GM23338 (cell line): Measurements from ENCODE around the gene RAC2. TPM values are rescaled to one million over a fixed set of nuclear protein-coding genes. Genes with fewer than 3 reads are reported as not detected.

ENCODE experiments used
- ATAC-seq: fragments of 200-7000 bp; cut with Tn5 transposase; 3 replicates; pipeline ENCODE4 v1.9.1; 2020
- DNase-seq: peaks from one replicate; pipeline ENCODE4 v3.0.0-alpha.2; 2015; ENCODE audit warnings: low spot score
- H2AFZ ChIP-seq: fragments of 200-600 bp; sonication (generic); 2 replicates; pipeline ENCODE4 v1.8.0; 2016; ENCODE audit warnings: antibody characterized with exemption, mild to moderate bottlenecking, moderate library complexity
- H3F3A ChIP-seq: fragments of 200-600 bp; sonication (generic); replicated peaks from 2 replicates; pipeline ENCODE4 v1.8.0; 2017; ENCODE audit warnings: antibody characterized with exemption, mixed run types, low read depth
- H3K27ac ChIP-seq: fragments of 200-600 bp; sonication (generic); 2 replicates; pipeline ENCODE4 v1.6.1; 2016; ENCODE audit warnings: low read depth
- H3K27me3 ChIP-seq: fragments of 200-600 bp; sonication (generic); 2 replicates; pipeline ENCODE4 v1.8.0; 2016; ENCODE audit warnings: mild to moderate bottlenecking, mixed run types, moderate library complexity; ENCODE audit not compliant: insufficient read depth
- H3K36me3 ChIP-seq: fragments of 200-600 bp; sonication (generic); 2 replicates; pipeline ENCODE4 v1.8.0; 2016; ENCODE audit warnings: mild to moderate bottlenecking; ENCODE audit not compliant: insufficient read depth
- H3K4me1 ChIP-seq: fragments of 200-600 bp; sonication (generic); 2 replicates; pipeline ENCODE4 v1.8.0; 2016; ENCODE audit warnings: mild to moderate bottlenecking, moderate library complexity; ENCODE audit not compliant: insufficient read depth
- H3K4me2 ChIP-seq: fragments of 200-600 bp; sonication (generic); 2 replicates; pipeline ENCODE4 v1.7.1; 2017; ENCODE audit warnings: mixed run types
- H3K4me3 ChIP-seq: fragments of 200-600 bp; sonication (generic); 2 replicates; pipeline ENCODE4 v1.6.1; 2016; ENCODE audit warnings: mixed run types
- H3K79me2 ChIP-seq: fragments of 200-600 bp; sonication (generic); replicated peaks from 2 replicates; pipeline ENCODE4 v1.8.0; 2017; ENCODE audit warnings: mild to moderate bottlenecking; ENCODE audit not compliant: insufficient read depth
- H3K9me2 ChIP-seq: fragments of 200-600 bp; sonication (generic); 2 replicates; pipeline ENCODE4 v1.8.0; 2017; ENCODE audit not compliant: insufficient read depth
- H4K20me1 ChIP-seq: fragments of 200-600 bp; sonication (generic); replicated peaks from 2 replicates; pipeline ENCODE4 v1.8.0; 2017; ENCODE audit warnings: mild to moderate bottlenecking; ENCODE audit not compliant: insufficient read depth
- H3K27ac Mint-ChIP-seq: 2 replicates; pipeline ENCODE4 v1.8.0; 2020; ENCODE audit warnings: inconsistent platforms, mild to moderate bottlenecking, moderate library complexity, mixed read lengths
- H3K27me3 Mint-ChIP-seq: 3 replicates; pipeline ENCODE4 v1.8.0; 2022; ENCODE audit warnings: low read depth, mild to moderate bottlenecking, moderate library complexity, mixed read lengths, inconsistent platforms; ENCODE audit not compliant: insufficient read depth, poor library complexity
- H3K36me3 Mint-ChIP-seq: 3 replicates; pipeline ENCODE4 v1.8.0; 2021; ENCODE audit warnings: low read depth, mild to moderate bottlenecking, inconsistent platforms, moderate library complexity, mixed read lengths
- H3K4me1 Mint-ChIP-seq: 3 replicates; pipeline ENCODE4 v1.8.0; 2020; ENCODE audit warnings: mild to moderate bottlenecking, inconsistent platforms, mixed read lengths
- H3K4me3 Mint-ChIP-seq: 3 replicates; pipeline ENCODE4 v1.8.0; 2021; ENCODE audit warnings: moderate library complexity, mild to moderate bottlenecking, inconsistent platforms, mixed read lengths
- H3K9me3 Mint-ChIP-seq: 3 replicates; pipeline ENCODE4 v1.8.0; 2020; ENCODE audit warnings: moderate library complexity, mild to moderate bottlenecking, inconsistent platforms, mixed read lengths
- CREB1 ChIP-seq: fragments of 250-450 bp; sonication (Bioruptor Pico); IDR thresholded peaks from 2 replicates; pipeline ENCODE4 v1.5.0; 2020; ENCODE audit warnings: low read depth, mild to moderate bottlenecking, moderate library complexity
- EZH2 ChIP-seq: fragments of 200-600 bp; sonication (generic); IDR thresholded peaks from one replicate; pipeline ENCODE4 v1.8.0; 2017; ENCODE audit warnings: antibody characterized with exemption, mild to moderate bottlenecking, low read depth; ENCODE audit not compliant: unreplicated experiment
- EZH2phosphoT487 ChIP-seq: fragments of 200-600 bp; sonication (generic); IDR thresholded peaks from one replicate; pipeline ENCODE4 v1.8.1; 2018; ENCODE audit warnings: antibody characterized with exemption; ENCODE audit not compliant: unreplicated experiment
- JUNB ChIP-seq: IDR thresholded peaks from one replicate; pipeline ENCODE4 v1.6.1; 2016; ENCODE audit warnings: antibody characterized with exemption; ENCODE audit not compliant: unreplicated experiment
- NANOG ChIP-seq: IDR thresholded peaks from 2 replicates; pipeline ENCODE4 v1.6.1; 2016; ENCODE audit warnings: antibody characterized with exemption, borderline replicate concordance
- POLR2AphosphoS5 ChIP-seq: IDR thresholded peaks from 2 replicates; pipeline ENCODE4 v1.6.1; 2016; ENCODE audit warnings: antibody characterized with exemption, low read depth
- STAT1 ChIP-seq: IDR thresholded peaks from one replicate; pipeline ENCODE4 v1.6.1; 2016; ENCODE audit warnings: antibody characterized with exemption; ENCODE audit not compliant: unreplicated experiment
- ZNF114 ChIP-seq: fragments of 250-450 bp; sonication (Bioruptor Pico); IDR thresholded peaks from 2 replicates; pipeline ENCODE4 v1.5.0; 2020; ENCODE audit warnings: mild to moderate bottlenecking, moderate library complexity
- ZNF331 ChIP-seq: fragments of 250-450 bp; sonication (Bioruptor Pico); IDR thresholded peaks from 2 replicates; pipeline ENCODE4 v1.5.0; 2020; ENCODE audit warnings: low read depth, mild to moderate bottlenecking, moderate library complexity
- polyA plus RNA-seq: library from polyadenylated mRNA; unstranded; fragments of >200 nt; fragmentation: Nextera tagmentation; extraction: Ambion mirVana; gene quantifications from 2 replicates; pipeline ENCODE4 v1.2.1, GENCODE V29; 2016
- total RNA-seq: library from RNA; depleted of rRNA; stranded (reverse); fragments of >200 nt; shearing (Covaris generic); gene quantifications from 2 replicates; pipeline ENCODE4 v1.2.3, GENCODE V29; 2014
- TF ChIP-seq, protein P1 (sequence below): fragments of 250-450 bp; sonication (Bioruptor Pico); IDR thresholded peaks from 2 replicates; pipeline ENCODE4 v1.5.0; 2020; ENCODE audit warnings: mild to moderate bottlenecking, moderate library complexity
- TF ChIP-seq, protein P2 (sequence below): IDR thresholded peaks from 2 replicates; pipeline ENCODE4 v1.6.1; 2016; ENCODE audit warnings: antibody characterized with exemption
- TF ChIP-seq, protein P3 (sequence below), 2 experiments: fragments of 200-600 bp in 1 of 2; sonication (generic) in 1 of 2; conservative IDR thresholded peaks; 2 replicates each; pipeline versions ENCODE4 v1.5.1 to v1.6.1; 2016 to 2017; ENCODE audit warnings: antibody characterized with exemption in 2 of 2, low read depth in 2 of 2, mild to moderate bottlenecking in 2 of 2, moderate library complexity in 1 of 2
- TF ChIP-seq, protein P4 (sequence below): IDR thresholded peaks from one replicate; pipeline ENCODE4 v1.6.1; 2018; ENCODE audit warnings: antibody characterized with exemption; ENCODE audit not compliant: unreplicated experiment

RAC2 gene
- total and polyA plus RNA-seq, 2 experiments from 2014 or later: 2.4 to 2.7 TPM

- no peak overlapping the region for H3K4me3 ChIP-seq
- no peaks in the 10 kb centered on the region for H3K9me2 ChIP-seq
- no peak overlapping the region for H3K4me2 ChIP-seq
- H3F3A ChIP-seq: no peaks in the 10 kb centered on the region
- no peaks in the 10 kb centered on the region for H3K27me3 ChIP-seq
- Mint-ChIP-seq H3K4me3 (no peak overlapping the region), H3K27ac (no peak overlapping the region), H3K4me1 (peaks cover 14% of the 10 kb centered on the region), H3K36me3 (no peaks in the 10 kb centered on the region; the same call in 2 of the 3 replicates), H3K27me3 (peaks cover 7% of the 10 kb centered on the region), H3K9me3 (no peaks in the 10 kb centered on the region; the same call in 2 of the 3 replicates)
- DNase-seq (no peak), ATAC-seq (no peak)
- no peak overlapping the region for H3K27ac ChIP-seq
- no peak overlapping the region for H2AFZ ChIP-seq
- no peaks in the 10 kb centered on the region for H4K20me1 ChIP-seq
- TF ChIP-seq, protein P1, sequence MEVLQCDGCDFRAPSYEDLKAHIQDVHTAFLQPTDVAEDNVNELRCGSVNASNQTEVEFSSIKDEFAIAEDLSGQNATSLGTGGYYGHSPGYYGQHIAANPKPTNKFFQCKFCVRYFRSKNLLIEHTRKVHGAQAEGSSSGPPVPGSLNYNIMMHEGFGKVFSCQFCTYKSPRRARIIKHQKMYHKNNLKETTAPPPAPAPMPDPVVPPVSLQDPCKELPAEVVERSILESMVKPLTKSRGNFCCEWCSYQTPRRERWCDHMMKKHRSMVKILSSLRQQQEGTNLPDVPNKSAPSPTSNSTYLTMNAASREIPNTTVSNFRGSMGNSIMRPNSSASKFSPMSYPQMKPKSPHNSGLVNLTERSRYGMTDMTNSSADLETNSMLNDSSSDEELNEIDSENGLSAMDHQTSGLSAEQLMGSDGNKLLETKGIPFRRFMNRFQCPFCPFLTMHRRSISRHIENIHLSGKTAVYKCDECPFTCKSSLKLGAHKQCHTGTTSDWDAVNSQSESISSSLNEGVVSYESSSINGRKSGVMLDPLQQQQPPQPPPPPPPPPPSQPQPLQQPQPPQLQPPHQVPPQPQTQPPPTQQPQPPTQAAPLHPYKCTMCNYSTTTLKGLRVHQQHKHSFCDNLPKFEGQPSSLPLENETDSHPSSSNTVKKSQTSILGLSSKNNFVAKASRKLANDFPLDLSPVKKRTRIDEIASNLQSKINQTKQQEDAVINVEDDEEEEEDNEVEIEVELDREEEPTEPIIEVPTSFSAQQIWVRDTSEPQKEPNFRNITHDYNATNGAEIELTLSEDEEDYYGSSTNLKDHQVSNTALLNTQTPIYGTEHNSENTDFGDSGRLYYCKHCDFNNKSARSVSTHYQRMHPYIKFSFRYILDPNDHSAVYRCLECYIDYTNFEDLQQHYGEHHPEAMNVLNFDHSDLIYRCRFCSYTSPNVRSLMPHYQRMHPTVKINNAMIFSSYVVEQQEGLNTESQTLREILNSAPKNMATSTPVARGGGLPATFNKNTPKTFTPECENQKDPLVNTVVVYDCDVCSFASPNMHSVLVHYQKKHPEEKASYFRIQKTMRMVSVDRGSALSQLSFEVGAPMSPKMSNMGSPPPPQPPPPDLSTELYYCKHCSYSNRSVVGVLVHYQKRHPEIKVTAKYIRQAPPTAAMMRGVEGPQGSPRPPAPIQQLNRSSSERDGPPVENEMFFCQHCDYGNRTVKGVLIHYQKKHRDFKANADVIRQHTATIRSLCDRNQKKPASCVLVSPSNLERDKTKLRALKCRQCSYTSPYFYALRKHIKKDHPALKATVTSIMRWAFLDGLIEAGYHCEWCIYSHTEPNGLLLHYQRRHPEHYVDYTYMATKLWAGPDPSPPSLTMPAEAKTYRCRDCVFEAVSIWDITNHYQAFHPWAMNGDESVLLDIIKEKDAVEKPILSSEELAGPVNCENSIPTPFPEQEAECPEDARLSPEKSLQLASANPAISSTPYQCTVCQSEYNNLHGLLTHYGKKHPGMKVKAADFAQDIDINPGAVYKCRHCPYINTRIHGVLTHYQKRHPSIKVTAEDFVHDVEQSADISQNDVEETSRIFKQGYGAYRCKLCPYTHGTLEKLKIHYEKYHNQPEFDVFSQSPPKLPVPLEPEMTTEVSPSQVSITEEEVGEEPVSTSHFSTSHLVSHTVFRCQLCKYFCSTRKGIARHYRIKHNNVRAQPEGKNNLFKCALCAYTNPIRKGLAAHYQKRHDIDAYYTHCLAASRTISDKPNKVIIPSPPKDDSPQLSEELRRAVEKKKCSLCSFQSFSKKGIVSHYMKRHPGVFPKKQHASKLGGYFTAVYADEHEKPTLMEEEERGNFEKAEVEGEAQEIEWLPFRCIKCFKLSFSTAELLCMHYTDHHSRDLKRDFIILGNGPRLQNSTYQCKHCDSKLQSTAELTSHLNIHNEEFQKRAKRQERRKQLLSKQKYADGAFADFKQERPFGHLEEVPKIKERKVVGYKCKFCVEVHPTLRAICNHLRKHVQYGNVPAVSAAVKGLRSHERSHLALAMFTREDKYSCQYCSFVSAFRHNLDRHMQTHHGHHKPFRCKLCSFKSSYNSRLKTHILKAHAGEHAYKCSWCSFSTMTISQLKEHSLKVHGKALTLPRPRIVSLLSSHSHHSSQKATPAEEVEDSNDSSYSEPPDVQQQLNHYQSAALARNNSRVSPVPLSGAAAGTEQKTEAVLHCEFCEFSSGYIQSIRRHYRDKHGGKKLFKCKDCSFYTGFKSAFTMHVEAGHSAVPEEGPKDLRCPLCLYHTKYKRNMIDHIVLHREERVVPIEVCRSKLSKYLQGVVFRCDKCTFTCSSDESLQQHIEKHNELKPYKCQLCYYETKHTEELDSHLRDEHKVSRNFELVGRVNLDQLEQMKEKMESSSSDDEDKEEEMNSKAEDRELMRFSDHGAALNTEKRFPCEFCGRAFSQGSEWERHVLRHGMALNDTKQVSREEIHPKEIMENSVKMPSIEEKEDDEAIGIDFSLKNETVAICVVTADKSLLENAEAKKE (CRISPR knock-in tag): no peak
- no peak for TF ChIP-seq EZH2
- TF ChIP-seq EZH2phosphoT487: no peak
- TF ChIP-seq JUNB: no peak
- no peak for TF ChIP-seq NANOG
- no peak for TF ChIP-seq POLR2AphosphoS5
- TF ChIP-seq, protein P2, sequence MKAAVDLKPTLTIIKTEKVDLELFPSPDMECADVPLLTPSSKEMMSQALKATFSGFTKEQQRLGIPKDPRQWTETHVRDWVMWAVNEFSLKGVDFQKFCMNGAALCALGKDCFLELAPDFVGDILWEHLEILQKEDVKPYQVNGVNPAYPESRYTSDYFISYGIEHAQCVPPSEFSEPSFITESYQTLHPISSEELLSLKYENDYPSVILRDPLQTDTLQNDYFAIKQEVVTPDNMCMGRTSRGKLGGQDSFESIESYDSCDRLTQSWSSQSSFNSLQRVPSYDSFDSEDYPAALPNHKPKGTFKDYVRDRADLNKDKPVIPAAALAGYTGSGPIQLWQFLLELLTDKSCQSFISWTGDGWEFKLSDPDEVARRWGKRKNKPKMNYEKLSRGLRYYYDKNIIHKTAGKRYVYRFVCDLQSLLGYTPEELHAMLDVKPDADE: no peak
- no peak for TF ChIP-seq ZNF331 (CRISPR knock-in tag)
- TF ChIP-seq, protein P3, sequence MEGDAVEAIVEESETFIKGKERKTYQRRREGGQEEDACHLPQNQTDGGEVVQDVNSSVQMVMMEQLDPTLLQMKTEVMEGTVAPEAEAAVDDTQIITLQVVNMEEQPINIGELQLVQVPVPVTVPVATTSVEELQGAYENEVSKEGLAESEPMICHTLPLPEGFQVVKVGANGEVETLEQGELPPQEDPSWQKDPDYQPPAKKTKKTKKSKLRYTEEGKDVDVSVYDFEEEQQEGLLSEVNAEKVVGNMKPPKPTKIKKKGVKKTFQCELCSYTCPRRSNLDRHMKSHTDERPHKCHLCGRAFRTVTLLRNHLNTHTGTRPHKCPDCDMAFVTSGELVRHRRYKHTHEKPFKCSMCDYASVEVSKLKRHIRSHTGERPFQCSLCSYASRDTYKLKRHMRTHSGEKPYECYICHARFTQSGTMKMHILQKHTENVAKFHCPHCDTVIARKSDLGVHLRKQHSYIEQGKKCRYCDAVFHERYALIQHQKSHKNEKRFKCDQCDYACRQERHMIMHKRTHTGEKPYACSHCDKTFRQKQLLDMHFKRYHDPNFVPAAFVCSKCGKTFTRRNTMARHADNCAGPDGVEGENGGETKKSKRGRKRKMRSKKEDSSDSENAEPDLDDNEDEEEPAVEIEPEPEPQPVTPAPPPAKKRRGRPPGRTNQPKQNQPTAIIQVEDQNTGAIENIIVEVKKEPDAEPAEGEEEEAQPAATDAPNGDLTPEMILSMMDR (conservative IDR thresholded peaks at IDR 0.05; ENCODE audit: low read depth in 2 of 2): no peak
- no peak for TF ChIP-seq STAT1
- no peak for TF ChIP-seq ZNF114 (CRISPR knock-in tag)
- TF ChIP-seq CREB1 (CRISPR knock-in tag): no peak
- TF ChIP-seq, protein P4, sequence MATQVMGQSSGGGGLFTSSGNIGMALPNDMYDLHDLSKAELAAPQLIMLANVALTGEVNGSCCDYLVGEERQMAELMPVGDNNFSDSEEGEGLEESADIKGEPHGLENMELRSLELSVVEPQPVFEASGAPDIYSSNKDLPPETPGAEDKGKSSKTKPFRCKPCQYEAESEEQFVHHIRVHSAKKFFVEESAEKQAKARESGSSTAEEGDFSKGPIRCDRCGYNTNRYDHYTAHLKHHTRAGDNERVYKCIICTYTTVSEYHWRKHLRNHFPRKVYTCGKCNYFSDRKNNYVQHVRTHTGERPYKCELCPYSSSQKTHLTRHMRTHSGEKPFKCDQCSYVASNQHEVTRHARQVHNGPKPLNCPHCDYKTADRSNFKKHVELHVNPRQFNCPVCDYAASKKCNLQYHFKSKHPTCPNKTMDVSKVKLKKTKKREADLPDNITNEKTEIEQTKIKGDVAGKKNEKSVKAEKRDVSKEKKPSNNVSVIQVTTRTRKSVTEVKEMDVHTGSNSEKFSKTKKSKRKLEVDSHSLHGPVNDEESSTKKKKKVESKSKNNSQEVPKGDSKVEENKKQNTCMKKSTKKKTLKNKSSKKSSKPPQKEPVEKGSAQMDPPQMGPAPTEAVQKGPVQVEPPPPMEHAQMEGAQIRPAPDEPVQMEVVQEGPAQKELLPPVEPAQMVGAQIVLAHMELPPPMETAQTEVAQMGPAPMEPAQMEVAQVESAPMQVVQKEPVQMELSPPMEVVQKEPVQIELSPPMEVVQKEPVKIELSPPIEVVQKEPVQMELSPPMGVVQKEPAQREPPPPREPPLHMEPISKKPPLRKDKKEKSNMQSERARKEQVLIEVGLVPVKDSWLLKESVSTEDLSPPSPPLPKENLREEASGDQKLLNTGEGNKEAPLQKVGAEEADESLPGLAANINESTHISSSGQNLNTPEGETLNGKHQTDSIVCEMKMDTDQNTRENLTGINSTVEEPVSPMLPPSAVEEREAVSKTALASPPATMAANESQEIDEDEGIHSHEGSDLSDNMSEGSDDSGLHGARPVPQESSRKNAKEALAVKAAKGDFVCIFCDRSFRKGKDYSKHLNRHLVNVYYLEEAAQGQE: no peak
- no peaks in the 10 kb centered on the region; the same call in 1 of the 2 replicates for H3K4me1 ChIP-seq
- H3K79me2 ChIP-seq: no peaks in the 10 kb centered on the region
- no peaks in the 10 kb centered on the region for H3K36me3 ChIP-seq
Observed at GRCh38 chr22:37179126-37179470, 65.0 kb downstream of the RAC2 start.
